GM21825 (cell line): ENCODE data around the gene PPP1CA.
A peak's percentile ranks its signal among the peaks of the same experiment; 100 is the strongest.

Source experiments
- ATAC-seq: cut with Tn5 transposase; IDR thresholded peaks from one replicate; pipeline ENCODE4 v1.9.1; 2021; ENCODE audit warnings: mild to moderate bottlenecking, moderate library complexity; ENCODE audit not compliant: unreplicated experiment

The PPP1CA gene

DNA sequence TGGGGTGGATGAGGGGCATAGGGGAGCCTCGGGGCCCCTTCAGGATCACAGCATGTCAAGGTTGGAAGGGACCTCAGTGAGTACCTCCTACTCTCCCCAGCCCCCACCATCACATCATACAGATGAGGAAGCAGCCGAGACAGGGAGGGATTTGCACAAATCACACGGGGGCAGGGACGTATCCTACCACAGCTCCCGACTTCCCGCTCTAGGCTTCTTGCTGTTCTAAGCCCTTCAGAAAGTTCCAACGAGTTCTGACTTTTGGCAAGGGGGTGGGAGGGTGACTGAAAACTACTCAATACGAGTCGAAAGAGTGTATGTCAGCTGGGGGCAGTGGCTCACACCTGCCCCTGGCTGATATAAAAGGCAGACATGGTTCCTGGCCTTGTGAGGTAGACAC lies 14.6 kb downstream of the PPP1CA start:
- ATAC-seq: no peak

GRCh38 chr11:67384851-67385366 lies 16.7 kb downstream of the PPP1CA start:
- no peak for ATAC-seq

DNA sequence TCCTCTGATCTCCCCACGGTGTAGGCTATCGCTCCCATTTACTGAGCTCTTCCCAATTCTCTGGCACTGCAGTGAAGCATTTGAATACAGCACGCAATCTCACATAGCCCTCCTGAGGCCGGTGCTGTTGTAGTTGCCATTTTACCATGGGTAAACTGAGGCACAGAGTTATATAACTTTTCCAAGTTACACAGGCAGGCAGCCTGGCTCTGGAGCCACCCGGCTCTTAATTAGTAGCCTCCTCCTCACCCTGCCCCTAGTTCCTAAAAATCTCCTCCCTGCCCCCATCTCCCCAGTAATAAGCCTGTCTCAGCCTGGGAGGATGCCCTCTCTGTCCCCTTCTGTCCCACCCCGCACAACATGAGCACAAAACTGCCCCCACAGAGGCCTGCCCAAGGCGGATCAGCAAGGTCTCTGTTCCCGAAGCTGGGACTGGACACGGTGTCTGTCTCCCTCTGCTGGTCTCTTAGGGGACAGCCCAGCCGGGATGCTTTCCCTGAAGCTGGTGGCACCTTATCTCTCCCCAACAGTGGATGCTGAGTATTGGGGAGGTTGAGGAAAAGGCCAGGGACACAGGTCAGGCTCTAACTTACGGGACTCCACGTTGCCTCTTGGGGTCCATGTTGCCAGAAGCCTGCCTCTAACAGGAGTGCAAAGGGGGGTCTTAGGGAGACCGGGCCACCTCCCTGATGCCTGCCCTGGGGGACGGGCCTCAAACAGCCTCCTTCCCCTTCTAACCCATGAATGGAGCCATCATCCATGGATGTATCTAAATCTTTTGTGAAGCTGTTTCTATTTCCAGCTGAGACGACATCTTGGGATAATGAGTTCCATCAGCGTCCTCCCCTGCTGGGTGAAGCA lies 19.2 kb downstream of the PPP1CA start:
- ATAC-seq: peak; percentile 70

DNA sequence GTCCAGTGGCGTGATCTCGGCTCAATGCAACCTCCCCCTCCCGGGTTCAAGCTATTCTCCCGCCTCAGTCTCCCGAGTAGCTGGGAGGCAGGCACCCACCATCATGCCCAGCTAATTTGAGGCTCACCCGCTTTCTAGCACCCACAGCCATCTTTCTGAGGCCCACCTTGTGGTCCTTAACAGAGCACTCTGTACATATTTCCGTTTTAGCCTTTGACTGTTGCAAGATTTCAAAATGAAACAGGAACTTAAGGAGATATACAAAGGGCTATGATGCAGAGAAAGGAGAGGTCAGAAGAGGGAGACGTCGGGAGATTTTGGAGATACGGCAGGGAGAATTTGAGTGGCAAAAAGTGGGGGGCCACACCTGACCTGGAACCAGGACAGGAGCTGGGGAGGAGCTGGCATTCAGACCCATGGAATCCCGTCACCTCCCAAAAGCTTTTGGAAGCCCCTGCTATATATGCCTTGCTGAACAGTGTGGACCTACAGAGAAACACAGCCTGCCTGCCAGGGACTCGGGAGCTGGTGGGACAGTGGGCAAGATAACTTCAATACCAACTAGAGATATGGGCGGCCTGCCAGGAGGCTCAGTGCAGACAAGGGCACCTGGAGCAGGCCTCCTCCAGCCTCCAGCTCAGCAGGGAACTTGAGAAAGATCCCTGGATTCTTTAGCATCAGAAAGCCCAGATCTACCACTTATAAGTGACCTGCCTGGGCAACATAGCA lies 20.2 kb downstream of the PPP1CA start:
- no peak for ATAC-seq

DNA sequence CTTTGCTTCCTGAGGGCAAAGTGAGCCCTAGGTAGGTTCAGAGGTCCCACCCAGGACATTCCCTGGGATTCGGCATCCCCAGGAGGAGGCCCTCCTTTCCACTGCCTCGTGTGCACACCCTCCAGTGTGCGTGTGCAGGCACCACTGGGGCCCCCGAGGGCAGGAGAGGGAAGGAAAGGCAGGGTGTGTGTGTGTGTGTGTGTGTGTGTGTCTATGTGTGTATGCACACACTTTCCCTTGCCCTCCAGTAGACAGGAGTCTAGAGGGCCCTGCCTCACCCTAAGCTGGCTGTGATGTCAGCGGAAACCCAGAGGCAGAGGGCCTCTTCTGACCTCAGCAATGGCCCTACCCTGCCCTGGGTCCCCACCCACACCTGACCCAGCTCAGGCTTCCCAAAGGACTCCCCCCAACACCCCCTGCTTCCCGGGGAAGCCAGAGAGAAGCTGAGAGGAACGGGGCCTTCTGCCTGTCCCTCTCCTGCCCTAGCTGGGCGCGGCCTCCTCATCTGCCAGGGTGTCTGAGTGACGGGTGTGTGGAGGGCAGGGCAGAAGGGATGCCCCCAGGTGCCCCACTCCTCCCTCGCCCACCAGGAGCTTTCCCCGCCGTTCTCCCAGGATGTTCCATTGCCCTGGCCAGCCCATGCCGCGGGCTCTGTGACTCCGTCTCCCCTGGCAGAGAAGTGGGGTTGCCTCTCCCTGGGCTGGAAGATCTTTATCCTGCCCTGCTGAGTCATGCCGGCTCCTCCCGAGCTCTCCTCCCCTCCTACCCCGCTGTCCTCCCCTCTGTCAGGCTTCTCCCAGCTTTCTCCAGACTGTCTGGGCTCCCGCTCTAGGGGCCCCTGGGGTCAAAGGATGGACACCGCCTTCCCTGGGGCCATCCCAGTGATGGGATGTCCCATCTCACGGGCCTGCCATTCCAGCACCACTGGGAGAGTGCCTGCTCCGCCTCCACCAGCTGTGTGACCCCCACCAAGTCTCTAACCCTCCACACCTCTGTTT lies 22.3 kb downstream of the PPP1CA start:
- no peak for ATAC-seq

DNA sequence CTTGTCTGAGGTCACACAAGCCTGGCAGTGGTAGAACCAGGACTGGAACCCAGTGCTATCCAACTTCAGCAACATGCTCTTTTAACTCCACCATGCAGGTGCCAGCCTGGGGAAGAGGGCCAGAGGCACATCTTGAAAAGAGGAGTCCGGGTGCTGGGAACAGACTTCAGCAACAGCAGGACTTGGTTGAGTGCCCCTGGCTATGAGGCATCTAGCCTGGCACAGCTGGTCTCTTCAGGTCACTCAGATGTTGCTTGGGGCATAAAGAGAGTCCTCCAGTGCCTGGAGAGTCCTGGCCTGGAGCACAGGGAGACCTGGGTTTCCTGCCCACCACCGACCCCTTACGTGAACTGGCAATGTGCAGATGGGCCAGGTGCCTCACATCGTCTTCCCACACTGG lies 23.1 kb downstream of the PPP1CA start:
- ATAC-seq: no peak

DNA sequence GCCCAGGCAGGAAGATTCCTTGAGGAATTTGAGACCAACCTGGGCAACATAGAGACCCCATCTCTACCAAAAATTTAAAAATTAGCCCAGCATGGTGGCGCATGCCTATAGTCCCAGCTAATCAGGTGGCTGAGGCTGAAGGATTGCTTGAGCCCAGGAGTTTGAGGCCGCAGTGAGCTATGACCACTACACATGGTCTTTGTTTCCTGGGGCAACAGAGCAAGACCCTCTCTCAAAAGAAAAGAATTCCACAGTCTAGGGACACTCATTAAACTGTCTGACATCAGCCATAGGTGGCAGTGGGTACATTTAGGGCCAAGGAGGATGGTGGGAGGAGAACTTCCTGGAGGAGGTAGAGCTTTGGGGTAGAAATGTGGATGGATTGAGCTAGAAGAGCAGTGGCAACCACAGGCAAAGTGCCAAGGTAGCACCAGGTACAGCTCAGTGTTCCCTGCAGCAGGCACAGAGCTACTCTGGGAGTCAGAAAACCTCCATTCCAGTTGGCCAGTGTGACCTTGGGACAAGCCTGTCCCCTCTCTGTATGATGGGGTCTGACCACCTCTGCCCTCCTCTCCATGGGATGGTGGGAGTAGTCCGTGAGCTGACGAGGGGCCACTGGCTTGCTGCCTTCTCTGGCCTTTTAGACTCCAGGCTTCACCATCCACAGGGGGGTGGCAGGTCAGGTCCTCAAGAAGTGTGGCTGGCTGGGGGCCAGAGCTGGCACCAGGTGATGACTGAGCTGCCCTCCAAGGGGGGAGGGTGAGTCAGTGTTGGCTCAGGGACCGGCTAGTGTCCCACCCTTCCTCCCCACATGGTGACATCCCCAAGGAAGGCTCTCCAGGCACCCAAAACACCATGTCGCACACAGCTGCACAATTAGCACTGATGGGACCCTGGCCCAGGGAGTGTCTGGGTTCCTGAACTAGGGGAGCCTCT lies 24.5 kb downstream of the PPP1CA start:
- no peak for ATAC-seq

DNA sequence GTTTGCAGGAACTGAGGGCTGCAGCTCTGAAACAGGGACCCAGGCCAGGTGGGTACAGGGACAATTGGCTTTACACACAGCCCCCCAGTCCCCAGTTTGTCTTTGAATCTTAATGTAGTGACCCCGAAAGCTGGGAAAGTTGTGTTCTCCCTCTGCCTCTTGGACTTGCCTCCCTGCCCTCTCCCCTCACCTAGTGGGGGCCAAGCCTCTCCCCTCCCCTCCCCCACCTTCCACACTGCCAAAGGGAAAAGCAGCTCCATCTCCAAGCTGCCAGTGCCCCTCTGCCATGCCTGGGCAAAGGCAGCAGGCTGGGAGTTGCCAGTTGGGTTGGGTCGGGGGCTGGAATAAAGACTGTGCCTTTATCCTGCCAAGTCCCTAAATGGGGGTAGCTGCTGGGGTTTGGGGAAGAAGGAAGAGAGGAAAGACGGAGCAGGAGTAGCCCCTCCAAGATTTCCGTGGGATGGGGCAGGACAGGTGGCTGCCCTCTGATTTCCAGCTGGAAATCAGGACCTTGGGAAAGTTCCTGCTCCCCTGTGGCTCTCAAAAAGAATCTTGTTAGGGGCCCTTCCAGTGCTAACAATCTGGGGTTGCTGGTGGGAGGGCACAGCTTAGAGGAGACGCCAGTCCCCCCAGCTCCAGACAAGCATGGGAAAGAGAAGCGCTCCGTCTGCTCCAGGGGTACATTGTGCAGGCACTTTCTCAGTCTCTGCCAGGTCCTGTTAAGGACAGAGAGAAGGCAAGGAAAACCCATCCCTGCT lies 25.4 kb downstream of the PPP1CA start:
- ATAC-seq: no peak

DNA sequence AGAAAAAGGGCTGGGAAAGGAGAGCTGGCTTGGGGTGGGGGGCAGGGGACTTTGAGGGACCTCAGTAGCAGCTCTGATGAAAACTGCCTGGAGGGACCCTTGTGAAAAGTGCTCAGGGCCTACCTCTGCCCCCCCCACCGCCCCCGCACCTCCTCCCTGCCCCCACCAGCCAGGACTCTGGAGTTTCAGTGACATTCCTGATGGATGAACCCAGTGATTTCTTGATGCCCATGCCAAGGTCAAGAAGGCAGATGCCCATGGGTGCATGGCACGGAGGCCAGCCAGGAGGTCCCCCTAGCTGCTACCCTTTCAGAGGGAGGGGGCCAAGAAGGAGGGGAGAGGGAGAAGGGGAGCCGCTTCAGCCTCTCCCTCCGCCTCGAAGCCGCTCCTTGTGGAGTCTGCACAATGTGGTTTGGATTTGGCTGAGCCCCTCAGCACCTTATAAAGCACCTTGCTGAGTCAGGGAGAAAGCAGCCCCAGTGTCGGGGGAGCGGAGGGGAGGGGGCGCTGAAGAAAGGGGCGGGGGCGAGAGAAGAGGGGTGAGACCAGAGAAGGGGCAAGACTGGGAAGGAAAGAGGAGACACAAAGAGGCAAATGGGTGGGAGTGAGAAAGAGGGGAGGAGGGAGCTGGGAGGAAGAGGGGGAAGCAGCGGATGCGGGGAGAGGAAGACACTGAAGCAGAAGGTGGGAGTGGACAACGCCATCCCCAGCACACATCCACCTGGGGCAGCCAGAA lies 26.2 kb downstream of the PPP1CA start:
- no peak for ATAC-seq

DNA sequence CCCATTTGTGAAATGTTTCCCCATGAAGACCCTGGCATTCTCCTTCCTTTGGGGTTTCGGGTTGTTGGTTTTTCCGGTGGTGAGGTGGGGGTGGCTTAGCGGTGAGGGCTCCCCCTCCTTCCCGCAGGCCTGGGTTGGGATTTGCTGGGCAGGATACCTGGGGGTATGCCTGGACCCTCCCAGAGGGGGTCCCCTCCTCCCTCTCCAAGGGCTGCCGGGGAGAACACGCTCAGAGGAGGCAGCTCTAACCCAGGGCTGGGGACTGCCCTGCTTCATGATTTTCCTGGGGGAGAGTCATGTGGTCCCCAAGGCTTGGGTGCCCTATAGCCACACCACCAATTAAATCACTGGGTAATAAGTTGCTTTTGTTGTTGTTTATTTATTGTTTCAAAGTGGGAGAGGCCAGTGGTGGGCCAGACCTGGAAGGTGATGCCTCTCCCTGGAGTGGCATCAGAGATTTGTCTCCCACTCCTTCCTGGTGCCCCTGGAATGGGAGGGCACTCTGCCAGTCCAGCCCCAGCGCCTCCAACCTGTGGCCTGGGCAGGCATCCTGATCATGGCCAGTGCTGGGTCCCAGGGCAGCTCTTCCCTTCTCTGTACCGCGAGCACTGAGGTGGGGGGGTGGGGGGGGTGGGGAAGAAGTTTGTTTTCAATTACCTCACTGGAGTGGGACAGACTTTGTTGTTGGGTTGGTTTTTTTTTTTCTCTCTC lies 26.9 kb downstream of the PPP1CA start:
- ATAC-seq: no peak

DNA sequence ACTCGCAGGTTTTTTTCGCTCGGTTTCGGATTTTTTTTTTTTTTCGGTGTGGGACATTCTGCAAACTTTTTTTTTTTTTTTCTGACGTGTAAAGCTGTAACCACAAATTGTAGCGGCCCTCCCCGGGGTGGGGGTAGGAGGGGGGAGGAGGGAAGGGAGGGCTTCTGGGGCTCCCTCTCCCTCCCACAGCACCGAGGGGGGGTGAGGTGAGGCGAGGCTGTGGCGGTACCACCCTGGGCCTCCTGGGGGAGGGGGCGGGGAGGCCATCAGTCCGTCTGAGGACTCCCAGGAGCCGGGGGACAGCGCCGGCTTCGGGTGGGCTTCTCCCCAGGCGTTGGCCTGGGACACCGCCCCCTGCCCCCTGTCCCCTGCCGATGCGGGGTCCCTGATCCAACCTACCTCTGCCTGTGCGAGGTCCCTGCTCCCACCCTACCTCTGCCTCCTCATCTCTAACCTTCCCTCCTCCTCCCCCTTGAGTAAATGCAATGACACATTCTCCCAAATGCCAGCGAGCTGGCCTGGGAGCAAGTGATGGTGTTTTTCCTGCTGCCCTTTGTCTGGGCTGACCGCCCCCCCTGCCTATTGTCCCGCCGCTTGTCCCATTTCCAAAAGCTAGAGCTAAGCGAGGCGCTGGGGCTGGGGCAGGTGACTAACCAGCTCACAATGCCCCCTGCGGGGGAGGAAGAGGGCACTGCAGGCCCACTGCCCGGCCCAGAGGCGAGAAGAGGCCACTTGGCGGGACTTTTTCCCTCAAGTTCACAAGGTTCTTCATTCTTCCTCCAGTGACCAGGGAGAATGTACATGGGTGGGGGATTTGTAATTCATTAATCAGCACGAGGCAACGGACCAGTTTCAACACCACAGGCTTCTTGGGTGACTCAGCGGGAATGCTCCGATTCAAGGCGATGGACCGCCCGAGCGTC lies 27.7 kb downstream of the PPP1CA start:
- no peak for ATAC-seq

DNA sequence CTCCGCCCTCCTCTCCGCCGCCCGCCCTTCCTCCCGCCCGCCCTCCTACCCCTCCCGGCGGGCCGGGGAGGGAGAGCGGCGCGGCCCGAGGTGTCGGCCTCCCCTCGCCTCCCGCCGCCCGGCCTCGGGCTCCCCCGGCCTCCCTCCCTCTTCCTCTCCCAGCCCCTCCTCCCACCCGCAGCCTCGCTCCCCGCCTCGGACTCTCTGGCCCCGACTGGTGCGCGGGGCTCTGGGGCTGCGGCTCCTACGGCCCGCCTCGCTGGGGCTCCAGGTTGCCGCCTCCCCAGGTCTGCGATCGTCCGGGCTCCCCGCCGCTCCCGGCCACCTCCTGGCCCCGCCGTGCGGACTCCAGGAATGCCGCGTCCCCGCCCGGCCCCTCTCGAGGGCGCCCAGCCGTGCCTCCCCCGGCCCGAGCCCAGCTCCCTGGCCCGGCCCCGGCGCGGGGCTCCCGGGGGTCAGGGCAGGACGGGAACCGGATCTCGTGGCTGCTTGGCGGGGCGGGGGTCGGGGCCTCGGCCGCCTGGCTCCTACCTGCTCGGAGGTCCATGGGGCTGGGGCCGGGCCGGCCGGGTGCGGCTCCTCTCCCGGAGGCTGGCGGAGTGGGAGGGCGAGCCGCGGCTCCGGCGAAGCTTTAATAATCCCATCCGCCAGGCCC lies 28.5 kb downstream of the PPP1CA start, which contains the start of gene CLCF1:
Gene CLCF1, minus strand, starts transcription at position 606 of the 655 bp plus-strand sequence. Its CDS starts 59 bp downstream, at position 547.
- no peak for ATAC-seq

- ATAC-seq: no peak
These were observed 29.2 kb downstream of the PPP1CA start for GRCh38 chr11:67372321-67372992.

- no peak for ATAC-seq
These were observed 29.7 kb downstream of the PPP1CA start for GRCh38 chr11:67371911-67372320.

DNA sequence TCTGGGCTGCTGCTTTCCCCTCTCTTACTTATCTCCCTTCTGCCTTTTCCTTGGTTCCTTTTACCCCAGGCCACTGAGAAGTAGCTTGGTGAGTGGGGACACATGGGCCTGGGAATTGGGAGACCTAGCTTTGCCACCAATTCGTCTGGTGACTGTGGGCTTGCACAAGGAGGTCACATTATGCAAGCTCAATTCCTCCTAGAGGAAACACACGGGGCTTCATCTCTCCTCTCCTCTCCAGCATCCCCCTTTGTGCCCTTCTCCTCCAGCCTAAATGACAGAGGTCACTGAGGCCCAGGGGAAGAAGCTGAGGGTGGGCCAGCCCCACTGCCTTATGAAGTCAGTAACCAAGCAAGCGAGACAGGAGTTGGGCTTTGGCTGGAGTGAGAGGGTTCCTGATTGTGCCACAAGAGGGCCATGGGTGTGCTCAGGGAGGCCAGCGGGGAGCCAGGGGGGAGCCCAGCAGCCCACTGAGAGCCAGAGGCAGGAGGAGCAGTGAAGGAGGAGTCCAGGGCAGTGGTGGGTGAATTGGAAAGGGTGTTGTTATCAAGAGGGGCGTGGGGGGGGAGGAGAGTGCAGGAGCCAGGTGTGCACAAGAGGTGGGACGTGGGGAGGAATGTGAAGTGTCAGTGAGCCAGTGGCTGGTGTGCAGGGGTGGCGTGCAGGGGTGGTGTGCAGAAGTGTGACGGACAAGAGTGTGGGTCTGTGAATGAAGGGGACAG lies 30.3 kb downstream of the PPP1CA start:
- ATAC-seq: no peak
